B cell (primary cell): ENCODE data around the gene IL17A. TPM values are rescaled to one million over a fixed set of nuclear protein-coding genes. Genes with fewer than 3 reads are reported as not detected.

ENCODE experiments used
- ATAC-seq: fragments of 200-7000 bp; cut with Tn5 transposase; one replicate; pipeline ENCODE4 v1.10.0; 2021; ENCODE audit warnings: low read depth, mild to moderate bottlenecking, moderate number of reproducible peaks, moderate library complexity
- CTCF ChIA-PET: fragments of 350-600 bp; sonication (Branson Sonifier 250); formaldehyde crosslinking; loops from one replicate; lab custom pipeline; 2021; ENCODE audit warnings: antibody characterized with exemption, inconsistent platforms; lab: Charles Lee
- POLR2A ChIA-PET: fragments of 350-600 bp; sonication (Branson Sonifier 250); formaldehyde crosslinking; loops from one replicate; lab custom pipeline; 2021; ENCODE audit warnings: antibody characterized with exemption; lab: Charles Lee
- DNase-seq: peaks from one replicate; pipeline ENCODE4 v3.0.0; 2013
- H2AFZ ChIP-seq: 2 replicates; pipeline ENCODE4 v1.6.1; 2012; ENCODE audit warnings: mild to moderate bottlenecking, low read depth, low read length; ENCODE audit not compliant: insufficient read depth, poor library complexity, severe bottlenecking
- H3K27ac ChIP-seq, 2 donors: 1 replicate in 1 of 2; 2 replicates in 1 of 2; pipeline ENCODE4 v1.5.1; 2012 to 2013; ENCODE audit warnings: low read length in 2 of 2, mild to moderate bottlenecking in 2 of 2, moderate library complexity in 1 of 2
- H3K27me3 ChIP-seq, 4 experiments: fragments of 200-600 bp in 1 of 4; sonication (generic) in 1 of 4; replicated peaks in 1 of 4; 1 replicate in 2 of 4; 2 replicates in 2 of 4; pipeline versions ENCODE4 v1.6.1 to v1.7.0; 2013 to 2016; ENCODE audit warnings: low read length in 3 of 4, mild to moderate bottlenecking in 2 of 4, mixed read lengths in 1 of 4, moderate library complexity in 1 of 4; ENCODE audit not compliant: insufficient read depth in 4 of 4, control insufficient read depth in 3 of 4; ENCODE audit errors: control extremely low read depth in 1 of 4
- H3K36me3 ChIP-seq, 2 experiments: replicated peaks in 1 of 2; 1 replicate in 1 of 2; 2 replicates in 1 of 2; pipeline versions ENCODE4 v1.6.1 to v1.7.1; 2013; ENCODE audit warnings: low read length in 1 of 2; ENCODE audit not compliant: insufficient read depth in 2 of 2, control insufficient read depth in 1 of 2; ENCODE audit errors: control extremely low read depth in 1 of 2, extremely low read depth in 1 of 2
- H3K4me1 ChIP-seq, 2 donors: fragments of 200-600 bp in 1 of 2; sonication (generic) in 1 of 2; 1 replicate in 1 of 2; 2 replicates in 1 of 2; pipeline versions ENCODE4 v1.5.1 to v1.6.1; 2013 to 2017; ENCODE audit warnings: low read length in 2 of 2; ENCODE audit not compliant: control insufficient read depth in 2 of 2, insufficient read depth in 2 of 2
- H3K4me2 ChIP-seq: replicated peaks from 2 replicates; pipeline ENCODE3; 2012; ENCODE audit warnings: mild to moderate bottlenecking, low read depth, low read length; ENCODE audit not compliant: poor library complexity, severe bottlenecking
- H3K4me3 ChIP-seq, 5 experiments: fragments of 200-600 bp in 1 of 5; sonication (generic) in 1 of 5; 1 replicate in 3 of 5; 2 replicates in 2 of 5; pipeline versions ENCODE4 v1.5.1 to v1.7.0; 2011 to 2016; ENCODE audit warnings: low read length in 4 of 5, mild to moderate bottlenecking in 4 of 5, low read depth in 2 of 5, control low read depth in 1 of 5, moderate library complexity in 1 of 5; ENCODE audit not compliant: insufficient read depth in 1 of 5; ENCODE audit errors: control extremely low read depth in 1 of 5, extremely low read depth in 1 of 5
- H3K79me2 ChIP-seq: fragments of 200-600 bp; sonication (generic); one replicate; pipeline ENCODE4 v1.6.0; 2016; ENCODE audit warnings: low read length; ENCODE audit not compliant: control insufficient read depth, insufficient read depth
- H3K9ac ChIP-seq: fragments of 200-600 bp; sonication (generic); 2 replicates; pipeline ENCODE4 v1.6.1; 2017; ENCODE audit warnings: mild to moderate bottlenecking, low read length, moderate library complexity
- H3K9me3 ChIP-seq, 3 donors: one replicate each; pipeline versions ENCODE4 v1.6.1 to v1.7.1; 2013; ENCODE audit warnings: low read length in 2 of 3; ENCODE audit not compliant: control insufficient read depth in 2 of 3, insufficient read depth in 1 of 3; ENCODE audit errors: control extremely low read depth in 1 of 3
- H4K20me1 ChIP-seq: 2 replicates; pipeline ENCODE4 v1.6.0; 2012; ENCODE audit warnings: mild to moderate bottlenecking, low read length; ENCODE audit not compliant: insufficient read depth, control insufficient read depth, poor library complexity, severe bottlenecking
- H3K27ac Mint-ChIP-seq: one replicate; pipeline ENCODE4 v1.8.0; 2021; ENCODE audit warnings: mixed read lengths
- H3K27me3 Mint-ChIP-seq: one replicate; pipeline ENCODE4 v1.8.0; 2021; ENCODE audit warnings: mixed read lengths
- H3K4me1 Mint-ChIP-seq: one replicate; pipeline ENCODE4 v1.8.0; 2021; ENCODE audit warnings: mixed read lengths
- H3K4me3 Mint-ChIP-seq: one replicate; pipeline ENCODE4 v1.8.0; 2021; ENCODE audit warnings: mixed read lengths
- H3K9me3 Mint-ChIP-seq: one replicate; pipeline ENCODE4 v1.8.0; 2022; ENCODE audit warnings: mixed read lengths; ENCODE audit not compliant: insufficient read depth
- EZH2 ChIP-seq: IDR thresholded peaks from 2 replicates; pipeline ENCODE4 v1.6.1; 2012; ENCODE audit warnings: borderline replicate concordance, low read depth, mild to moderate bottlenecking, moderate library complexity, low read length; ENCODE audit not compliant: insufficient read depth, poor library complexity, severe bottlenecking
- WGBS: methylation state at CpG from one replicate; pipeline ENCODE4 v1.1.5; 2013; ENCODE audit warnings: missing lambda C conversion rate; ENCODE audit not compliant: insufficient coverage; 5-methylcytosine and 5-hydroxymethylcytosine counted together
- intact Hi-C: fragments of 100-400 bp; cut with micrococcal nuclease; formaldehyde crosslinking; loops from one replicate; pipeline ENCODE4 v1.10.0; 2022
- polyA plus RNA-seq: library from polyadenylated mRNA; depleted of rRNA; stranded (reverse); fragments of >200 nt; gene quantifications from 2 replicates; pipeline ENCODE4 v1.2.3, GENCODE V29; 2012
- total RNA-seq, 2 donors: library from RNA; stranded (reverse); fragments of 120-200 nt in 1 of 2; gene quantifications; 1 replicate in 1 of 2; 2 replicates in 1 of 2; pipeline versions ENCODE4 v1.2.3 to v1.2.4, GENCODE V29; 2013 to 2022
- TF ChIP-seq, protein P1 (sequence below): fragments of 200-600 bp; IDR thresholded peaks from one replicate; pipeline ENCODE4 v1.8.0; 2022; ENCODE audit warnings: antibody characterized with exemption, mild to moderate bottlenecking

Gene IL17A
- total and polyA plus RNA-seq, 2 donors (not counting 1 experiment from before 2014, with no cell fraction given), result not detected

DNA sequence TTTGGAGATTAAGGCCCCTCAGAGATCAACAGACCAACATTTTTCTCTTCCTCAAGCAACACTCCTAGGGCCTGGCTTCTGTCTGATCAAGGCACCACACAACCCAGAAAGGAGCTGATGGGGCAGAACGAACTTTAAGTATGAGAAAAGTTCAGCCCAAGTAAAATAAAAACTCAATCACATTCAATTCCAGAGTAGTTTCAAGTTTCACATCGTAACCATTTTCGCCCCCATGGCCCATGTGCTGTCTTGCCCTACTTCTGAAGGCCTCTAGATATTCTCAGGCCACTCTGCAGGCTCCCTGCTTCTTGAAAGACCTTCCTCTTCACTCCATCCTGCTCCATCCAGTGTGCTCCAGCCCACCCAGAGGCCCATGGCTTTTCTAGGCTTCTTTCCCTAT, 4.2 kb downstream of the IL17A start:
- Histone ChIP-seq H3K36me3 (no peaks in the 10 kb centered on the region), H3K4me3 (no peak overlapping the region), H3K9ac (no peak overlapping the region), H3K4me1 (no peaks in the 10 kb centered on the region), H3K4me2 (no peak overlapping the region), H3K27me3 (peaks cover 0 to 4% (median 1%) of the 10 kb centered on the region in 4 experiments), H3K79me2 (no peaks in the 10 kb centered on the region), H3K9me3 (no peaks in the 10 kb centered on the region), H4K20me1 (no peaks in the 10 kb centered on the region), H2AFZ (no peak overlapping the region), H3K27ac (no peak overlapping the region)
- DNase-seq, result no peak
- H3K4me3 Mint-ChIP-seq, result no peak overlapping the region
- H3K27ac Mint-ChIP-seq, result no peak overlapping the region
- no peaks in the 10 kb centered on the region for H3K9me3 Mint-ChIP-seq
- no peak for TF ChIP-seq EZH2
- TF ChIP-seq, protein P1, sequence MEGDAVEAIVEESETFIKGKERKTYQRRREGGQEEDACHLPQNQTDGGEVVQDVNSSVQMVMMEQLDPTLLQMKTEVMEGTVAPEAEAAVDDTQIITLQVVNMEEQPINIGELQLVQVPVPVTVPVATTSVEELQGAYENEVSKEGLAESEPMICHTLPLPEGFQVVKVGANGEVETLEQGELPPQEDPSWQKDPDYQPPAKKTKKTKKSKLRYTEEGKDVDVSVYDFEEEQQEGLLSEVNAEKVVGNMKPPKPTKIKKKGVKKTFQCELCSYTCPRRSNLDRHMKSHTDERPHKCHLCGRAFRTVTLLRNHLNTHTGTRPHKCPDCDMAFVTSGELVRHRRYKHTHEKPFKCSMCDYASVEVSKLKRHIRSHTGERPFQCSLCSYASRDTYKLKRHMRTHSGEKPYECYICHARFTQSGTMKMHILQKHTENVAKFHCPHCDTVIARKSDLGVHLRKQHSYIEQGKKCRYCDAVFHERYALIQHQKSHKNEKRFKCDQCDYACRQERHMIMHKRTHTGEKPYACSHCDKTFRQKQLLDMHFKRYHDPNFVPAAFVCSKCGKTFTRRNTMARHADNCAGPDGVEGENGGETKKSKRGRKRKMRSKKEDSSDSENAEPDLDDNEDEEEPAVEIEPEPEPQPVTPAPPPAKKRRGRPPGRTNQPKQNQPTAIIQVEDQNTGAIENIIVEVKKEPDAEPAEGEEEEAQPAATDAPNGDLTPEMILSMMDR, result no peak
- ChIA-PET CTCF (no interaction called here), POLR2A (no interaction called here)
- intact Hi-C loops, result no loop called here
- ATAC-seq, result no peak
- H3K4me1 Mint-ChIP-seq, result no peaks in the 10 kb centered on the region
- H3K27me3 Mint-ChIP-seq, result peaks cover 31% of the 10 kb centered on the region
- 74% methylated on average over 3 of the region's 3 CpGs for WGBS

DNA sequence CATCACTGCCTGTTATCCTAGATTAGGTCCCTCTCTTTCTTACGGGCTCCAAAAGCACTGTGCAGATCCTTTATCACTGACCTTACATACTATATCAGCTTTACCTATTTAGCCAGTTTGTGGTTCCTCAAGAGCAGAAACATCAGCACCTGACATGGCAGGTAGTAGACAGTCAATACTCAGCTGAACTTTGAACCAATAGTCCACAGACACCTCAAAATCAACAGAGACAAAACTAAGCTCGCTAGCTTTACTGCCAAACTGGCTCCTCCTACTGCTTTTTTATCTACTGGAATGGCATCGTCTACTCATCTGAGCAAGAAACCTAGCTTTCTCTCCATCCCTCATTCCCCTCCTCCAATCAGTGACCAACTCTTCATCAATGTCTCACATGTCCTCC, 5.6 kb downstream of the IL17A start:
- Histone ChIP-seq H3K27me3 (peaks cover 0 to 3% (median 0%) of the 10 kb centered on the region in 4 experiments), H3K9ac (no peak overlapping the region), H3K36me3 (no peaks in the 10 kb centered on the region), H2AFZ (no peak overlapping the region), H3K4me1 (no peaks in the 10 kb centered on the region), H3K4me2 (no peak overlapping the region), H3K9me3 (no peaks in the 10 kb centered on the region), H4K20me1 (no peaks in the 10 kb centered on the region), H3K27ac (no peak overlapping the region), H3K79me2 (no peaks in the 10 kb centered on the region), H3K4me3 (no peak overlapping the region)
- no peak overlapping the region for H3K27ac Mint-ChIP-seq
- DNase-seq (no peak), ATAC-seq (no peak)
- H3K9me3 Mint-ChIP-seq, result no peaks in the 10 kb centered on the region
- intact Hi-C loops, result no loop called here
- no peak for TF ChIP-seq EZH2
- TF ChIP-seq, protein P1, result no peak
- no peak overlapping the region for H3K4me3 Mint-ChIP-seq
- POLR2A ChIA-PET, result no interaction called here
- WGBS, result 62% methylated on average over 3 of the region's 3 CpGs
- peaks cover 26% of the 10 kb centered on the region for H3K27me3 Mint-ChIP-seq
- CTCF ChIA-PET, result no interaction called here
- no peaks in the 10 kb centered on the region for H3K4me1 Mint-ChIP-seq
